ENCODE data around the gene VTI1A.

VTI1A gene

GRCh38 chr10:112758961-112759360 lies 311.9 kb downstream of the VTI1A start:
- no peak for DNase-seq (ENCODE audit: low spot score)

- DNase-seq (ENCODE audit: low spot score), result no peak
Measured at GRCh38 chr10:112759496-112759895, 312.5 kb downstream of the VTI1A start.

GRCh38 chr10:112761256-112761655 lies 314.2 kb downstream of the VTI1A start:
- no peak for DNase-seq (ENCODE audit: low spot score)

GRCh38 chr10:112763916-112764520 lies 317.0 kb downstream of the VTI1A start:
- peak; percentile 32 for DNase-seq (ENCODE audit: low spot score)

GRCh38 chr10:112765717-112766235 lies 318.8 kb downstream of the VTI1A start:
- DNase-seq (ENCODE audit: low spot score), result no peak

GRCh38 chr10:112766636-112767035 lies 319.6 kb downstream of the VTI1A start:
- no peak for DNase-seq (ENCODE audit: low spot score)

GRCh38 chr10:112767156-112767555 lies 320.1 kb downstream of the VTI1A start:
- DNase-seq (ENCODE audit: low spot score), result no peak

- no peak for DNase-seq (ENCODE audit: low spot score)
Measured at GRCh38 chr10:112768121-112768520, 321.1 kb downstream of the VTI1A start.

GRCh38 chr10:112769081-112769480 lies 322.1 kb downstream of the VTI1A start:
- no peak for DNase-seq (ENCODE audit: low spot score)

- no peak for DNase-seq (ENCODE audit: low spot score)
Measured at GRCh38 chr10:112769611-112770370, 322.8 kb downstream of the VTI1A start.

- DNase-seq (ENCODE audit: low spot score), result no peak
Measured at GRCh38 chr10:112771733-112772132, 324.7 kb downstream of the VTI1A start.

- no peak for DNase-seq (ENCODE audit: low spot score)
Measured at GRCh38 chr10:112773783-112774182, 326.8 kb downstream of the VTI1A start.

GRCh38 chr10:112774210-112774609 lies 327.2 kb downstream of the VTI1A start:
- no peak for DNase-seq (ENCODE audit: low spot score)

- no peak for DNase-seq (ENCODE audit: low spot score)
Measured at GRCh38 chr10:112774798-112775197, 327.8 kb downstream of the VTI1A start.

- no peak for DNase-seq (ENCODE audit: low spot score)
Measured at GRCh38 chr10:112775381-112775780, 328.4 kb downstream of the VTI1A start.

GRCh38 chr10:112775892-112776674 lies 329.1 kb downstream of the VTI1A start:
- no peak for DNase-seq (ENCODE audit: low spot score)

- peak; percentile 15 for DNase-seq (ENCODE audit: low spot score)
Measured at GRCh38 chr10:112778579-112778978, 331.6 kb downstream of the VTI1A start.

GRCh38 chr10:112779025-112779770 lies 332.2 kb downstream of the VTI1A start:
- no peak for DNase-seq (ENCODE audit: low spot score)

- DNase-seq (ENCODE audit: low spot score), result no peak
Measured at GRCh38 chr10:112782200-112782907, 335.3 kb downstream of the VTI1A start.

- no peak for DNase-seq (ENCODE audit: low spot score)
Measured at GRCh38 chr10:112783351-112784021, 336.5 kb downstream of the VTI1A start.

- DNase-seq (ENCODE audit: low spot score), result no peak
Measured at GRCh38 chr10:112784022-112784461, 337.0 kb downstream of the VTI1A start.

All from hepatic stellate cell (primary cell).